Erythroblast (primary cell): Measurements from ENCODE around the gene RCC2.

Experiments used
- GATA1 ChIP-seq: IDR thresholded peaks from 2 replicates; pipeline ENCODE4 v1.6.1; 2011; ENCODE audit warnings: low read depth, mild to moderate bottlenecking, control low read depth, low read length, moderate library complexity
- POLR2A ChIP-seq: IDR thresholded peaks from 2 replicates; pipeline ENCODE4 v1.6.1; 2011; ENCODE audit warnings: mild to moderate bottlenecking, low read length

- TF ChIP-seq POLR2A, result no peak
- TF ChIP-seq GATA1, result no peak
These were observed 38.6 kb downstream of the RCC2 start for GRCh38 chr1:17400725-17401341.
